CD14-positive monocyte (primary cell): ENCODE results near the gene NPW. TPM values are rescaled to one million over a fixed set of nuclear protein-coding genes. Genes with fewer than 3 reads are reported as not detected.

Source experiments
- DNase-seq, 3 donors: peaks; one replicate each; pipeline ENCODE4 v3.0.0-alpha.2; 2011 to 2022
- H2AFZ ChIP-seq: 2 replicates; pipeline ENCODE4 v1.6.0; 2012; ENCODE audit warnings: mild to moderate bottlenecking, low read depth, low read length, inconsistent platforms; ENCODE audit not compliant: insufficient read depth, poor library complexity, severe bottlenecking
- H3K27ac ChIP-seq, 2 donors: 1 replicate in 1 of 2; 2 replicates in 1 of 2; pipeline ENCODE4 v1.5.1; 2012 to 2013; ENCODE audit warnings: low read length in 2 of 2, control low read depth in 1 of 2, inconsistent platforms in 1 of 2, low read depth in 1 of 2, mild to moderate bottlenecking in 1 of 2
- H3K27me3 ChIP-seq, 2 donors: one replicate each; pipeline versions ENCODE4 v1.6.0 to v1.6.1; 2011 to 2013; ENCODE audit warnings: low read length in 2 of 2; ENCODE audit not compliant: control insufficient read depth in 2 of 2, insufficient read depth in 2 of 2
- H3K36me3 ChIP-seq, 2 donors: replicated peaks in 1 of 2; 1 replicate in 1 of 2; 2 replicates in 1 of 2; pipeline versions ENCODE4 v1.5.1 to v1.6.1; 2012 to 2013; ENCODE audit warnings: low read length in 2 of 2, control low read depth in 1 of 2, inconsistent platforms in 1 of 2, mild to moderate bottlenecking in 1 of 2; ENCODE audit not compliant: insufficient read depth in 2 of 2, control insufficient read depth in 1 of 2
- H3K4me1 ChIP-seq, 2 donors: 1 replicate in 1 of 2; 2 replicates in 1 of 2; pipeline versions ENCODE4 v1.5.1 to v1.6.1; 2012 to 2013; ENCODE audit warnings: low read length in 2 of 2, control low read depth in 1 of 2, inconsistent platforms in 1 of 2, mild to moderate bottlenecking in 1 of 2, moderate library complexity in 1 of 2; ENCODE audit not compliant: insufficient read depth in 2 of 2, control insufficient read depth in 1 of 2
- H3K4me2 ChIP-seq: replicated peaks from 2 replicates; pipeline ENCODE3; 2012; ENCODE audit warnings: low read length, moderate library complexity, mild to moderate bottlenecking; ENCODE audit not compliant: poor library complexity, severe bottlenecking; ENCODE audit errors: extremely low read depth
- H3K4me3 ChIP-seq, 3 experiments: fragments of 200-600 bp in 1 of 3; sonication (generic) in 1 of 3; replicated peaks in 1 of 3; 1 replicate in 2 of 3; 2 replicates in 1 of 3; pipeline ENCODE4 v1.5.1; 2011 to 2013; ENCODE audit warnings: low read length in 3 of 3, mild to moderate bottlenecking in 3 of 3, control low read depth in 2 of 3, low read depth in 2 of 3, inconsistent platforms in 1 of 3, moderate library complexity in 1 of 3
- H3K79me2 ChIP-seq: 2 replicates; pipeline ENCODE4 v1.6.0; 2012; ENCODE audit warnings: mild to moderate bottlenecking, control low read depth, inconsistent platforms, low read length, moderate library complexity; ENCODE audit not compliant: insufficient read depth
- H3K9ac ChIP-seq: 2 replicates; pipeline ENCODE4 v1.6.0; 2017; ENCODE audit warnings: low read length, mild to moderate bottlenecking; ENCODE audit not compliant: insufficient read depth, poor library complexity, severe bottlenecking
- H3K9me3 ChIP-seq, 2 donors: replicated peaks in 1 of 2; 1 replicate in 1 of 2; 2 replicates in 1 of 2; pipeline versions ENCODE4 v1.5.1 to v1.6.1; 2012 to 2013; ENCODE audit warnings: low read length in 2 of 2, control low read depth in 1 of 2; ENCODE audit not compliant: control insufficient read depth in 1 of 2, insufficient read depth in 1 of 2
- H4K20me1 ChIP-seq: 2 replicates; pipeline ENCODE4 v1.6.0; 2012; ENCODE audit warnings: mild to moderate bottlenecking, low read length, control low read depth, moderate library complexity; ENCODE audit not compliant: insufficient read depth
- H3K27ac Mint-ChIP-seq, 7 donors: one replicate each; pipeline ENCODE4 v1.8.0; 2020; ENCODE audit warnings: mild to moderate bottlenecking in 7 of 7, mixed read lengths in 7 of 7, moderate library complexity in 6 of 7, inconsistent platforms in 2 of 7
- H3K27me3 Mint-ChIP-seq, 3 donors: one replicate each; pipeline ENCODE4 v1.8.0; 2021 to 2022; ENCODE audit warnings: low read depth in 3 of 3, mild to moderate bottlenecking in 3 of 3, mixed read lengths in 3 of 3, moderate library complexity in 3 of 3, inconsistent platforms in 1 of 3
- H3K36me3 Mint-ChIP-seq, 2 donors: one replicate each; pipeline ENCODE4 v1.8.0; 2020; ENCODE audit warnings: mixed read lengths in 2 of 2, inconsistent platforms in 1 of 2, mild to moderate bottlenecking in 1 of 2
- H3K4me1 Mint-ChIP-seq: one replicate; pipeline ENCODE4 v1.8.0; 2020; ENCODE audit warnings: mild to moderate bottlenecking, mixed read lengths
- H3K4me3 Mint-ChIP-seq, 2 donors: one replicate each; pipeline ENCODE4 v1.8.0; 2020; ENCODE audit warnings: mild to moderate bottlenecking in 2 of 2, mixed read lengths in 2 of 2, moderate library complexity in 1 of 2
- H3K9me3 Mint-ChIP-seq, 7 donors: one replicate each; pipeline ENCODE4 v1.8.0; 2020 to 2022; ENCODE audit warnings: mixed read lengths in 7 of 7, mild to moderate bottlenecking in 6 of 7, moderate library complexity in 6 of 7, inconsistent platforms in 2 of 7
- WGBS: methylation state at CpG from one replicate; pipeline ENCODE4 v1.1.5; 2013; ENCODE audit warnings: missing lambda C conversion rate; ENCODE audit not compliant: insufficient coverage; 5-methylcytosine and 5-hydroxymethylcytosine counted together
- intact Hi-C, 2 donors: fragments of 100-400 bp; cut with micrococcal nuclease; formaldehyde crosslinking; loops; one replicate each; pipeline versions ENCODE4 v1.15.0 to v1.15.1; 2023
- polyA plus RNA-seq, 3 donors: library from polyadenylated mRNA; depleted of rRNA in 1 of 3; unstranded in 2 of 3; stranded (reverse) in 1 of 3; fragments of 300-500 nt in 2 of 3; fragments of >200 nt in 1 of 3; fragmentation: Illumina TruSeq in 2 of 3; gene quantifications; 1 replicate in 2 of 3; 2 replicates in 1 of 3; pipeline ENCODE4 v1.2.3, GENCODE V29; 2012 to 2021
- TF ChIP-seq, protein P1 (sequence below): fragments of 200-600 bp; IDR thresholded peaks from one replicate; pipeline ENCODE4 v1.8.0; 2022; ENCODE audit warnings: antibody characterized with exemption, mild to moderate bottlenecking

The NPW gene
- polyA plus RNA-seq, 3 donors = not detected

DNA sequence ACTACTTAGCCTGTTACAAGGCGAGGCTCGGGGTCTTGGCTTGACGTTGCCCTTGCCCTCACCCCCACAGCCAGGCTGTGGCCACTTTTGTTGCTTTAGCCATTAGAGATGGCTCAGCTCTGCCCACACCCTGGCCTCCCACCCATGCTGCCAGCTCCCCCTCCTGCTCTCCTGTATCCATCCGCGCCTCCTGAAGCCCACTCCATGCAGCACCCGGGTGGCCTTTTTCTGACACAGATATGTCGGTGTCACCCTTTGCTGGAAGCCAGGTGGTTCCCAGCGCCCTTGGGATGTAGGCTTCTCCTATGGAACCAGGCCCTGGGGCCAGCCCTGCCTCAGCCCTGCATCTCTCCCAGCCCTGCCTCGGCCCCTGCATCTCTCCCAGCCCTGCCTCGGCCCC is 37.9 kb downstream of the NPW start:
- H3K4me3 Mint-ChIP-seq = no peak overlapping the region
- H2AFZ ChIP-seq = no peak overlapping the region
- H4K20me1 ChIP-seq = no peaks in the 10 kb centered on the region
- no peak overlapping the region for H3K4me2 ChIP-seq
- no peak overlapping the region for H3K9ac ChIP-seq
- H3K4me1 ChIP-seq = no peaks in the 10 kb centered on the region
- peaks cover 71 to 91% of the 10 kb centered on the region in 2 donors for H3K36me3 ChIP-seq
- no peak for DNase-seq
- no peaks in the 10 kb centered on the region for H3K4me1 Mint-ChIP-seq
- H3K27ac Mint-ChIP-seq = peak overlapping the region in 1 of 7 donors; percentile 75
- intact Hi-C loops = no loop called here
- no peak overlapping the region for H3K4me3 ChIP-seq
- H3K79me2 ChIP-seq = no peaks in the 10 kb centered on the region
- WGBS = 97% methylated on average over 8 of the region's 10 CpGs
- no peaks in the 10 kb centered on the region for H3K27me3 ChIP-seq
- peaks cover 66 to 89% of the 10 kb centered on the region in 2 donors for H3K36me3 Mint-ChIP-seq
- H3K9me3 ChIP-seq = no peaks in the 10 kb centered on the region
- no peaks in the 10 kb centered on the region for H3K27me3 Mint-ChIP-seq
- H3K9me3 Mint-ChIP-seq = no peaks in the 10 kb centered on the region
- H3K27ac ChIP-seq = no peak overlapping the region
- TF ChIP-seq, protein P1, sequence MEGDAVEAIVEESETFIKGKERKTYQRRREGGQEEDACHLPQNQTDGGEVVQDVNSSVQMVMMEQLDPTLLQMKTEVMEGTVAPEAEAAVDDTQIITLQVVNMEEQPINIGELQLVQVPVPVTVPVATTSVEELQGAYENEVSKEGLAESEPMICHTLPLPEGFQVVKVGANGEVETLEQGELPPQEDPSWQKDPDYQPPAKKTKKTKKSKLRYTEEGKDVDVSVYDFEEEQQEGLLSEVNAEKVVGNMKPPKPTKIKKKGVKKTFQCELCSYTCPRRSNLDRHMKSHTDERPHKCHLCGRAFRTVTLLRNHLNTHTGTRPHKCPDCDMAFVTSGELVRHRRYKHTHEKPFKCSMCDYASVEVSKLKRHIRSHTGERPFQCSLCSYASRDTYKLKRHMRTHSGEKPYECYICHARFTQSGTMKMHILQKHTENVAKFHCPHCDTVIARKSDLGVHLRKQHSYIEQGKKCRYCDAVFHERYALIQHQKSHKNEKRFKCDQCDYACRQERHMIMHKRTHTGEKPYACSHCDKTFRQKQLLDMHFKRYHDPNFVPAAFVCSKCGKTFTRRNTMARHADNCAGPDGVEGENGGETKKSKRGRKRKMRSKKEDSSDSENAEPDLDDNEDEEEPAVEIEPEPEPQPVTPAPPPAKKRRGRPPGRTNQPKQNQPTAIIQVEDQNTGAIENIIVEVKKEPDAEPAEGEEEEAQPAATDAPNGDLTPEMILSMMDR = no peak

- H3K4me1 ChIP-seq = no peaks in the 10 kb centered on the region
- H2AFZ ChIP-seq = no peak overlapping the region
- no peaks in the 10 kb centered on the region for H3K79me2 ChIP-seq
- no peak overlapping the region for H3K4me2 ChIP-seq
- peaks cover 70 to 91% of the 10 kb centered on the region in 2 donors for H3K36me3 ChIP-seq
- Mint-ChIP-seq H3K9me3 (no peaks in the 10 kb centered on the region), H3K27me3 (peaks cover 0 to 1% (median 0%) of the 10 kb centered on the region in 3 donors), H3K4me1 (no peaks in the 10 kb centered on the region), H3K27ac (no peak overlapping the region), H3K4me3 (no peak overlapping the region), H3K36me3 (peaks cover 63 to 85% of the 10 kb centered on the region in 2 donors)
- TF ChIP-seq, protein P1 = no peak
- H3K9ac ChIP-seq = no peak overlapping the region
- intact Hi-C loops = no loop called here
- no peaks in the 10 kb centered on the region for H3K27me3 ChIP-seq
- H3K4me3 ChIP-seq = no peak overlapping the region
- WGBS = 97% methylated on average over 13 of the region's 13 CpGs
- H3K27ac ChIP-seq = no peak overlapping the region
- no peaks in the 10 kb centered on the region for H4K20me1 ChIP-seq
- DNase-seq = no peak
- no peaks in the 10 kb centered on the region for H3K9me3 ChIP-seq
These were observed 38.8 kb downstream of the NPW start for GRCh38 chr16:2058420-2058819.
